IMR-90 (cell line): ENCODE results near the gene NBEA. TPM values are rescaled to one million over a fixed set of nuclear protein-coding genes. Genes with fewer than 3 reads are reported as not detected.

Source experiments
- ATAC-seq: fragments of 200-7000 bp; cut with Tn5 transposase; 2 replicates; pipeline ENCODE4 v1.9.1; 2020; ENCODE audit warnings: low read depth, mild to moderate bottlenecking, moderate library complexity
- BruUV-seq: library from RNA; stranded (reverse); fragments of 400-500 nt; replicated peaks from 2 replicates; lab custom pipeline; 2021; lab: Mats Ljungman, UMichigan
- CTCF ChIA-PET: fragments of 300-600 bp; formaldehyde crosslinking; extraction: SDS; loops from one replicate; lab custom pipeline; 2021; ENCODE audit warnings: antibody characterized with exemption; lab: Yijun Ruan, JAX
- POLR2A ChIA-PET: fragments of 300-600 bp; sonication (Branson Sonifier 250); formaldehyde crosslinking; loops from one replicate; lab custom pipeline; 2022; ENCODE audit warnings: antibody characterized with exemption; ENCODE audit not compliant: unreplicated experiment; lab: Charles Lee
- DNase-seq: peaks from one replicate; pipeline ENCODE4 v3.0.0; 2013
- H2AFZ ChIP-seq: replicated peaks from 2 replicates; pipeline ENCODE3; 2013; ENCODE audit warnings: low read length, mild to moderate bottlenecking; ENCODE audit not compliant: poor library complexity
- H2AK5ac ChIP-seq: 2 replicates; pipeline ENCODE4 v1.6.1; 2013; ENCODE audit warnings: low read depth, low read length, inconsistent platforms
- H2AK9ac ChIP-seq: replicated peaks from 2 replicates; pipeline ENCODE3; 2013; ENCODE audit warnings: mild to moderate bottlenecking, low read depth, low read length, moderate library complexity; ENCODE audit not compliant: poor library complexity
- H2BK120ac ChIP-seq: 2 replicates; pipeline ENCODE4 v1.6.1; 2013; ENCODE audit warnings: low read depth, low read length, inconsistent platforms
- H2BK15ac ChIP-seq: 3 replicates; pipeline ENCODE4 v1.6.1; 2013; ENCODE audit warnings: low read depth, low read length, inconsistent platforms
- H2BK20ac ChIP-seq: 2 replicates; pipeline ENCODE4 v1.6.1; 2013; ENCODE audit warnings: low read depth, mild to moderate bottlenecking, inconsistent platforms, low read length, moderate library complexity
- H2BK5ac ChIP-seq: 2 replicates; pipeline ENCODE4 v1.6.1; 2013; ENCODE audit warnings: mild to moderate bottlenecking, low read depth, low read length, inconsistent platforms; ENCODE audit not compliant: poor library complexity, severe bottlenecking
- H3K14ac ChIP-seq: replicated peaks from 2 replicates; pipeline ENCODE4 v1.6.1; 2013; ENCODE audit warnings: low read depth, low read length, inconsistent platforms
- H3K18ac ChIP-seq: 2 replicates; pipeline ENCODE4 v1.6.1; 2013; ENCODE audit warnings: low read depth, low read length, control low read depth
- H3K23ac ChIP-seq: 2 replicates; pipeline ENCODE4 v1.6.1; 2013; ENCODE audit warnings: low read depth, low read length, inconsistent platforms
- H3K27ac ChIP-seq: 2 replicates; pipeline ENCODE4 v1.5.1; 2013; ENCODE audit warnings: mild to moderate bottlenecking, control low read depth, low read length; ENCODE audit not compliant: insufficient read depth
- H3K27me3 ChIP-seq: 2 replicates; pipeline ENCODE4 v1.6.1; 2013; ENCODE audit warnings: low read length; ENCODE audit not compliant: control insufficient read depth, insufficient read depth
- H3K36me3 ChIP-seq: 2 replicates; pipeline ENCODE4 v1.6.1; 2013; ENCODE audit warnings: low read length, mixed read lengths; ENCODE audit not compliant: control insufficient read depth, insufficient read depth
- H3K4ac ChIP-seq: 2 replicates; pipeline ENCODE4 v1.6.1; 2013; ENCODE audit warnings: low read depth, low read length, inconsistent platforms
- H3K4me1 ChIP-seq: 2 replicates; pipeline ENCODE4 v1.6.1; 2013; ENCODE audit warnings: low read length, mixed read lengths; ENCODE audit not compliant: control insufficient read depth, insufficient read depth
- H3K4me2 ChIP-seq: 2 replicates; pipeline ENCODE4 v1.6.1; 2013; ENCODE audit warnings: low read depth, mild to moderate bottlenecking, control low read depth, low read length, moderate library complexity
- H3K4me3 ChIP-seq: 2 replicates; pipeline ENCODE4 v1.5.1; 2013; ENCODE audit warnings: low read depth, mild to moderate bottlenecking, control low read depth, low read length, moderate library complexity; ENCODE audit not compliant: insufficient read depth
- H3K56ac ChIP-seq: 2 replicates; pipeline ENCODE4 v1.6.1; 2013; ENCODE audit warnings: low read length, inconsistent platforms; ENCODE audit not compliant: insufficient read depth; ENCODE audit errors: extremely low read depth
- H3K79me1 ChIP-seq, 2 experiments: 2 replicates each; pipeline ENCODE4 v1.6.1; 2013; ENCODE audit warnings: low read length in 2 of 2, inconsistent platforms in 1 of 2, low read depth in 1 of 2
- H3K9ac ChIP-seq: 2 replicates; pipeline ENCODE4 v1.6.1; 2013; ENCODE audit warnings: low read depth, low read length, control low read depth
- H3K9me1 ChIP-seq: 2 replicates; pipeline ENCODE4 v1.6.1; 2013; ENCODE audit warnings: low read length, inconsistent platforms; ENCODE audit not compliant: insufficient read depth
- H3K9me3 ChIP-seq: 2 replicates; pipeline ENCODE4 v1.6.1; 2013; ENCODE audit warnings: low read length; ENCODE audit not compliant: control insufficient read depth, insufficient read depth
- H4K20me1 ChIP-seq: 2 replicates; pipeline ENCODE4 v1.6.1; 2013; ENCODE audit warnings: low read length, inconsistent platforms; ENCODE audit not compliant: insufficient read depth
- H4K5ac ChIP-seq: 2 replicates; pipeline ENCODE4 v1.6.1; 2013; ENCODE audit warnings: mild to moderate bottlenecking, low read depth, low read length, control low read depth
- H4K8ac ChIP-seq, 2 experiments: 2 replicates each; pipeline ENCODE4 v1.6.1; 2013; ENCODE audit warnings: low read depth in 2 of 2, low read length in 2 of 2, control low read depth in 1 of 2, inconsistent platforms in 1 of 2
- H4K91ac ChIP-seq: 2 replicates; pipeline ENCODE4 v1.6.1; 2013; ENCODE audit warnings: low read depth, low read length, inconsistent platforms; ENCODE audit not compliant: insufficient read depth
- MAFK ChIP-seq: IDR thresholded peaks from 2 replicates; pipeline ENCODE4 v1.6.1; 2012; ENCODE audit warnings: low read depth, low read length, improper control_type of control experiment
- MXI1 ChIP-seq: IDR thresholded peaks from 2 replicates; pipeline ENCODE4 v1.6.1; 2012; ENCODE audit warnings: low read depth, mild to moderate bottlenecking, low read length, moderate library complexity, borderline replicate concordance
- WGBS, 2 experiments: methylation state at CpG; one replicate each; pipeline versions ENCODE4 v1.1.5 to v1.1.7; 2013; ENCODE audit warnings: missing lambda C conversion rate in 2 of 2; ENCODE audit not compliant: insufficient read length in 1 of 2; ENCODE audit errors: extremely low coverage in 2 of 2; 5-methylcytosine and 5-hydroxymethylcytosine counted together
- dilution Hi-C: fragments of 300-500 bp; cut with HindIII; formaldehyde crosslinking; loops from one replicate; pipeline ENCODE4 v1.14.3; 2018; ENCODE audit warnings: low sequenced_read_pairs; ENCODE audit not compliant: unreplicated experiment
- in situ Hi-C: fragments of 300-500 bp; cut with MboI; formaldehyde crosslinking; loops from 3 replicates; pipeline ENCODE4 v1.14.3; 2019; ENCODE audit warnings: low sequenced_read_pairs, inconsistent platforms, mixed read lengths
- intact Hi-C: fragments of 100-400 bp; cut with micrococcal nuclease; formaldehyde crosslinking; loops from 2 replicates; pipeline ENCODE4 v1.10.0; 2022
- polyA plus RNA-seq, 3 experiments: library from polyadenylated mRNA; depleted of rRNA; stranded (reverse); fragments of >200 nt; gene quantifications; 2 replicates each; pipeline ENCODE4 v1.2.3, GENCODE V29; 2012; ENCODE audit warnings: low replicate concordance in 1 of 3
- total RNA-seq: library from RNA; depleted of rRNA; stranded (reverse); fragments of >200 nt; gene quantifications from 2 replicates; pipeline ENCODE4 v1.2.3, GENCODE V29; 2012

Gene NBEA
- total and polyA plus RNA-seq, 2 of the 4 experiments (the other 2 are of a cell fraction): 0.82 to 2.2 TPM

- no peak overlapping the region for H4K91ac ChIP-seq
- no peak overlapping the region for H3K4me3 ChIP-seq
- H3K79me1 ChIP-seq: no peaks in the 10 kb centered on the region
- H3K14ac ChIP-seq: no peak overlapping the region
- no peak for TF ChIP-seq MAFK
- TF ChIP-seq MXI1: no peak
- ChIA-PET CTCF (no interaction called here), POLR2A (no interaction called here)
- H4K20me1 ChIP-seq: no peaks in the 10 kb centered on the region
- H3K27me3 ChIP-seq: no peaks in the 10 kb centered on the region
- no peak overlapping the region for H3K9ac ChIP-seq
- H3K4me2 ChIP-seq: no peak overlapping the region
- H3K56ac ChIP-seq: no peak overlapping the region
- no peak overlapping the region for H2BK5ac ChIP-seq
- H3K9me1 ChIP-seq: no peaks in the 10 kb centered on the region
- no peak for ATAC-seq
- no peak overlapping the region for H3K4ac ChIP-seq
- WGBS, 2 experiments: no CpG with 5 or more reads among the region's 2 CpGs
- no peak for DNase-seq
- no peak overlapping the region for H2BK20ac ChIP-seq
- H2AK9ac ChIP-seq: no peak overlapping the region
- no peaks in the 10 kb centered on the region for H3K9me3 ChIP-seq
- H2AK5ac ChIP-seq: no peak overlapping the region
- in situ Hi-C loops: loop anchor here (25.0 kb wide), 1 partner anchor 752 kb away; no protein-coding TSS in a partner anchor
- H3K23ac ChIP-seq: no peak overlapping the region
- no peaks in the 10 kb centered on the region for H3K4me1 ChIP-seq
- H2BK15ac ChIP-seq: no peak overlapping the region
- H4K8ac ChIP-seq: no peak overlapping the region
- H3K36me3 ChIP-seq: no peaks in the 10 kb centered on the region
- BruUV-seq: no TSS peak
- no peak overlapping the region for H3K27ac ChIP-seq
- no peak overlapping the region for H2BK120ac ChIP-seq
- dilution Hi-C loops: no loop called here
- intact Hi-C loops: loop anchor here (5.0 to 10.0 kb wide), 2 partner anchors 577 to 605 kb away; no protein-coding TSS in a partner anchor
- H4K5ac ChIP-seq: no peak overlapping the region
- no peak overlapping the region for H3K18ac ChIP-seq
- no peak overlapping the region for H2AFZ ChIP-seq
Observed at GRCh38 chr13:35210261-35210660, 268.2 kb downstream of the NBEA start.
